Hepatocyte (in vitro differentiated cells): ENCODE results near the gene DPYSL3. TPM values are rescaled to one million over a fixed set of nuclear protein-coding genes. Genes with fewer than 3 reads are reported as not detected.

ENCODE experiments used
- DNase-seq: peaks from one replicate; pipeline ENCODE4 v3.0.0-alpha.2; 2016; ENCODE audit warnings: low spot score
- H2AFZ ChIP-seq: fragments of 200-600 bp; sonication (generic); 2 replicates; pipeline ENCODE4 v1.6.0; 2016; ENCODE audit warnings: antibody characterized with exemption, mild to moderate bottlenecking
- H3K27ac ChIP-seq: fragments of 200-600 bp; sonication (generic); 2 replicates; pipeline ENCODE4 v1.5.1; 2016; ENCODE audit warnings: mild to moderate bottlenecking
- H3K27me3 ChIP-seq: fragments of 200-600 bp; sonication (generic); 2 replicates; pipeline ENCODE4 v1.6.1; 2016
- H3K36me3 ChIP-seq: fragments of 200-600 bp; sonication (generic); replicated peaks from 2 replicates; pipeline ENCODE4 v1.5.1; 2016; ENCODE audit warnings: low read depth; ENCODE audit not compliant: insufficient read depth
- H3K4me1 ChIP-seq: fragments of 200-600 bp; sonication (generic); 2 replicates; pipeline ENCODE4 v1.5.1; 2016; ENCODE audit warnings: mild to moderate bottlenecking, moderate library complexity; ENCODE audit not compliant: insufficient read depth
- H3K4me2 ChIP-seq: fragments of 200-600 bp; sonication (generic); 2 replicates; pipeline ENCODE4 v1.6.0; 2016
- H3K4me3 ChIP-seq: fragments of 200-600 bp; sonication (generic); 2 replicates; pipeline ENCODE4 v1.5.1; 2016; ENCODE audit warnings: mild to moderate bottlenecking
- H3K79me2 ChIP-seq: fragments of 200-600 bp; sonication (generic); 2 replicates; pipeline ENCODE4 v1.6.0; 2017; ENCODE audit warnings: mild to moderate bottlenecking
- H3K9me2 ChIP-seq: fragments of 200-600 bp; sonication (generic); replicated peaks from 2 replicates; pipeline ENCODE4 v1.6.0; 2017; ENCODE audit warnings: mild to moderate bottlenecking; ENCODE audit not compliant: insufficient read depth
- H3K9me3 ChIP-seq: fragments of 200-600 bp; sonication (generic); 2 replicates; pipeline ENCODE4 v1.5.1; 2016; ENCODE audit warnings: low read depth, mild to moderate bottlenecking
- H4K20me1 ChIP-seq: fragments of 200-600 bp; sonication (generic); 2 replicates; pipeline ENCODE4 v1.6.0; 2016; ENCODE audit warnings: mild to moderate bottlenecking; ENCODE audit not compliant: insufficient read depth, poor library complexity, severe bottlenecking
- CTCF ChIP-seq: fragments of 200-600 bp; sonication (generic); IDR thresholded peaks from 2 replicates; pipeline ENCODE4 v1.5.1; 2016; ENCODE audit warnings: antibody characterized with exemption, mild to moderate bottlenecking; ENCODE audit not compliant: poor library complexity
- EZH2 ChIP-seq: fragments of 200-600 bp; sonication (generic); IDR thresholded peaks from 2 replicates; pipeline ENCODE4 v1.6.1; 2016; ENCODE audit warnings: antibody characterized with exemption, mild to moderate bottlenecking, borderline replicate concordance
- EZH2phosphoT487 ChIP-seq: fragments of 200-600 bp; sonication (generic); IDR thresholded peaks from one replicate; pipeline ENCODE4 v1.6.1; 2018; ENCODE audit warnings: antibody characterized with exemption, mild to moderate bottlenecking, low read depth, moderate library complexity; ENCODE audit not compliant: unreplicated experiment, severe bottlenecking
- WGBS: methylation state at CpG from one replicate; pipeline ENCODE4 v1.1.6; 2016; ENCODE audit warnings: low lambda C conversion rate; ENCODE audit errors: missing lambda C conversion rate; 5-methylcytosine and 5-hydroxymethylcytosine counted together
- polyA plus RNA-seq: library from polyadenylated mRNA; unstranded; fragments of >200 nt; fragmentation: Nextera tagmentation; extraction: Ambion mirVana; gene quantifications from 2 replicates; pipeline ENCODE4 v1.2.1, GENCODE V29; 2016
- total RNA-seq: library from RNA; depleted of rRNA; stranded (reverse); fragments of >200 nt; gene quantifications from 2 replicates; pipeline ENCODE4 v1.2.3, GENCODE V29; 2014

DPYSL3 gene
- total and polyA plus RNA-seq, 2 experiments from 2014 or later: 35.7 to 78.0 TPM

- Histone ChIP-seq H3K27ac (no peak overlapping the region), H3K4me2 (no peak overlapping the region)
- DNase-seq: no peak
Measured at GRCh38 chr5:147360816-147361215, 149.1 kb downstream of the DPYSL3 start.

GRCh38 chr5:147359581-147359980 is 150.3 kb downstream of the DPYSL3 start:
- no peak overlapping the region for H3K4me3 ChIP-seq
- no peaks in the 10 kb centered on the region for H3K36me3 ChIP-seq
- WGBS: 91% methylated on average over 2 of the region's 2 CpGs
- no peak for DNase-seq
- no peak overlapping the region for H3K27ac ChIP-seq
- H2AFZ ChIP-seq: no peak overlapping the region
- no peaks in the 10 kb centered on the region for H3K27me3 ChIP-seq
- H3K9me2 ChIP-seq: no peaks in the 10 kb centered on the region
- no peak overlapping the region for H3K4me2 ChIP-seq
- no peaks in the 10 kb centered on the region for H4K20me1 ChIP-seq
- no peak for TF ChIP-seq EZH2
- TF ChIP-seq EZH2phosphoT487: no peak
- no peak for TF ChIP-seq CTCF
- H3K9me3 ChIP-seq: no peaks in the 10 kb centered on the region
- H3K79me2 ChIP-seq: no peaks in the 10 kb centered on the region
- no peaks in the 10 kb centered on the region for H3K4me1 ChIP-seq

More at GRCh38 chr5:147360816-147361215, 149.1 kb downstream of the DPYSL3 start:
- no peak overlapping the region for H2AFZ ChIP-seq
- H3K79me2 ChIP-seq: no peaks in the 10 kb centered on the region
- H3K9me3 ChIP-seq: no peaks in the 10 kb centered on the region
- H3K27me3 ChIP-seq: no peaks in the 10 kb centered on the region
- H3K4me3 ChIP-seq: no peak overlapping the region
- H3K36me3 ChIP-seq: no peaks in the 10 kb centered on the region
- TF ChIP-seq EZH2 (no peak), EZH2phosphoT487 (no peak), CTCF (no peak)
- no peaks in the 10 kb centered on the region for H3K4me1 ChIP-seq
- 77% methylated on average over 2 of the region's 2 CpGs for WGBS
- H4K20me1 ChIP-seq: no peaks in the 10 kb centered on the region
- H3K9me2 ChIP-seq: no peaks in the 10 kb centered on the region

GRCh38 chr5:147359101-147359500 is 150.8 kb downstream of the DPYSL3 start:
- H3K4me2 ChIP-seq: no peak overlapping the region

More at GRCh38 chr5:147359101-147359500, 150.8 kb downstream of the DPYSL3 start:
- DNase-seq: no peak
- Histone ChIP-seq H3K9me2 (no peaks in the 10 kb centered on the region), H3K27ac (no peak overlapping the region), H3K9me3 (no peaks in the 10 kb centered on the region), H3K27me3 (no peaks in the 10 kb centered on the region), H3K36me3 (no peaks in the 10 kb centered on the region), H4K20me1 (no peaks in the 10 kb centered on the region), H2AFZ (no peak overlapping the region), H3K79me2 (no peaks in the 10 kb centered on the region), H3K4me3 (no peak overlapping the region), H3K4me1 (no peaks in the 10 kb centered on the region)
- 83% methylated on average over 1 of the region's 1 CpG for WGBS
- TF ChIP-seq EZH2 (no peak), EZH2phosphoT487 (no peak), CTCF (no peak)
